H1 (cell line): ENCODE measurements around the gene MAGOH. TPM values are rescaled to one million over a fixed set of nuclear protein-coding genes. Genes with fewer than 3 reads are reported as not detected.

Experiments
- CTCF ChIA-PET: fragments of 300-600 bp; sonication (Branson Sonifier 250); formaldehyde crosslinking; loops from one replicate; lab custom pipeline; 2021; ENCODE audit not compliant: partially characterized antibody; lab: Charles Lee
- POLR2A ChIA-PET: fragments of 300-600 bp; sonication (Branson Sonifier 250); formaldehyde crosslinking; loops from one replicate; lab custom pipeline; 2021; ENCODE audit warnings: inconsistent platforms; ENCODE audit not compliant: partially characterized antibody; lab: Charles Lee
- DNase-seq, 2 experiments: peaks; one replicate each; pipeline versions ENCODE4 v3.0.0 to v3.0.0-alpha.2; 2010 to 2022; ENCODE audit warnings: low spot score in 2 of 2, low read depth in 1 of 2, mixed read lengths in 1 of 2
- FAIRE-seq: peaks from 2 replicates; lab custom pipeline; 2011; peaks lifted over from hg19 to GRCh38; lab: Jason Lieb, UNC
- H2AFZ ChIP-seq: 2 replicates; pipeline ENCODE4 v1.8.1; 2012; ENCODE audit warnings: low read length, inconsistent platforms
- H2AK5ac ChIP-seq: 2 replicates; pipeline ENCODE4 v1.6.1; 2013; ENCODE audit warnings: low read depth, low read length
- H2BK120ac ChIP-seq: replicated peaks from 2 replicates; pipeline ENCODE3; 2013; ENCODE audit warnings: low read depth, low read length, inconsistent platforms
- H2BK12ac ChIP-seq: 2 replicates; pipeline ENCODE4 v1.6.1; 2013; ENCODE audit warnings: low read depth, low read length
- H2BK15ac ChIP-seq: 2 replicates; pipeline ENCODE4 v1.6.1; 2013; ENCODE audit warnings: low read length
- H2BK20ac ChIP-seq: 2 replicates; pipeline ENCODE4 v1.6.1; 2013; ENCODE audit warnings: low read length
- H2BK5ac ChIP-seq: 2 replicates; pipeline ENCODE4 v1.6.1; 2013; ENCODE audit warnings: low read depth, low read length
- H3K14ac ChIP-seq: 2 replicates; pipeline ENCODE4 v1.6.1; 2013; ENCODE audit warnings: inconsistent platforms; ENCODE audit not compliant: insufficient read length
- H3K18ac ChIP-seq: 2 replicates; pipeline ENCODE4 v1.6.1; 2013; ENCODE audit warnings: low read length; ENCODE audit errors: extremely low read depth
- H3K23ac ChIP-seq: 2 replicates; pipeline ENCODE4 v1.6.1; 2013; ENCODE audit warnings: inconsistent platforms; ENCODE audit not compliant: insufficient read length
- H3K23me2 ChIP-seq: 2 replicates; pipeline ENCODE4 v1.6.1; 2013; ENCODE audit warnings: low read depth, low read length
- H3K27ac ChIP-seq: 2 replicates; pipeline ENCODE4 v1.6.1; 2011; ENCODE audit warnings: low read depth, low read length, inconsistent platforms
- H3K27me3 ChIP-seq, 4 experiments: replicated peaks in 1 of 4; 1 replicate in 1 of 4; 2 replicates in 3 of 4; pipeline versions ENCODE4 v1.6.1 to v1.8.1; 2011 to 2013; ENCODE audit warnings: low read length in 3 of 4, mild to moderate bottlenecking in 3 of 4, inconsistent platforms in 2 of 4, mixed read lengths in 2 of 4, moderate library complexity in 1 of 4; ENCODE audit not compliant: control insufficient read depth in 3 of 4, insufficient read depth in 3 of 4; ENCODE audit errors: extremely low read depth in 1 of 4
- H3K36me3 ChIP-seq, 4 experiments: 2 replicates each; pipeline versions ENCODE4 v1.6.1 to v1.8.1; 2011 to 2013; ENCODE audit warnings: mild to moderate bottlenecking in 4 of 4, low read length in 3 of 4, moderate library complexity in 2 of 4, control low read depth in 1 of 4, inconsistent platforms in 1 of 4; ENCODE audit not compliant: insufficient read depth in 4 of 4, control insufficient read depth in 2 of 4
- H3K4ac ChIP-seq: replicated peaks from 2 replicates; pipeline ENCODE3; 2013; ENCODE audit warnings: low read length, low read depth, mixed read lengths, inconsistent platforms; ENCODE audit not compliant: insufficient read length
- H3K4me1 ChIP-seq, 4 experiments: replicated peaks in 1 of 4; 1 replicate in 1 of 4; 2 replicates in 3 of 4; pipeline versions ENCODE4 v1.6.1 to v1.8.1; 2011 to 2013; ENCODE audit warnings: low read length in 3 of 4, inconsistent platforms in 2 of 4, mixed read lengths in 1 of 4; ENCODE audit not compliant: insufficient read depth in 4 of 4, control insufficient read depth in 3 of 4
- H3K4me2 ChIP-seq, 2 experiments: 2 replicates each; pipeline versions ENCODE4 v1.6.1 to v1.8.1; 2011 to 2013; ENCODE audit warnings: low read depth in 2 of 2, low read length in 2 of 2, control low read depth in 1 of 2, inconsistent platforms in 1 of 2, mild to moderate bottlenecking in 1 of 2; ENCODE audit not compliant: insufficient read depth in 1 of 2
- H3K4me3 ChIP-seq, 4 experiments: fragments of 200-600, 300-600 bp in 1 of 4; sonication (generic), shearing (Covaris generic), sonication (Bioruptor Twin) in 1 of 4; 2 replicates each; pipeline versions ENCODE4 v1.5.1 to v1.8.1; 2011 to 2016; ENCODE audit warnings: low read length in 4 of 4, low read depth in 3 of 4, control low read depth in 2 of 4, inconsistent platforms in 2 of 4, mild to moderate bottlenecking in 2 of 4, mixed read lengths in 1 of 4, moderate library complexity in 1 of 4; ENCODE audit not compliant: insufficient read depth in 2 of 4; ENCODE audit errors: extremely low read depth in 1 of 4
- H3K56ac ChIP-seq: replicated peaks from 2 replicates; pipeline ENCODE3; 2013; ENCODE audit warnings: low read depth, mild to moderate bottlenecking, mixed read lengths, low read length, inconsistent platforms; ENCODE audit not compliant: insufficient read length
- H3K79me1 ChIP-seq: 2 replicates; pipeline ENCODE4 v1.6.1; 2013; ENCODE audit warnings: low read depth, low read length, control low read depth
- H3K79me2 ChIP-seq, 2 experiments: 2 replicates each; pipeline versions ENCODE4 v1.6.1 to v1.8.1; 2012 to 2013; ENCODE audit warnings: low read length in 2 of 2, mild to moderate bottlenecking in 2 of 2, inconsistent platforms in 1 of 2; ENCODE audit not compliant: insufficient read depth in 2 of 2, control insufficient read depth in 1 of 2
- H3K9ac ChIP-seq, 4 experiments: replicated peaks in 1 of 4; 1 replicate in 1 of 4; 2 replicates in 3 of 4; pipeline versions ENCODE4 v1.6.1 to v1.8.1; 2011 to 2013; ENCODE audit warnings: low read depth in 3 of 4, low read length in 3 of 4, control low read depth in 2 of 4, mild to moderate bottlenecking in 2 of 4, moderate library complexity in 2 of 4, inconsistent platforms in 1 of 4; ENCODE audit errors: extremely low read depth in 1 of 4
- H3K9me3 ChIP-seq, 2 experiments: 2 replicates each; pipeline versions ENCODE4 v1.6.1 to v1.8.1; 2012 to 2013; ENCODE audit warnings: mild to moderate bottlenecking in 2 of 2, moderate library complexity in 2 of 2, control low read depth in 1 of 2, inconsistent platforms in 1 of 2, low read depth in 1 of 2, low read length in 1 of 2, mixed read lengths in 1 of 2; ENCODE audit not compliant: insufficient read depth in 2 of 2
- H4K20me1 ChIP-seq, 2 experiments: replicated peaks in 1 of 2; 2 replicates each; pipeline versions ENCODE3 to v1.8.1; 2011 to 2013; ENCODE audit warnings: inconsistent platforms in 2 of 2, low read length in 2 of 2, mild to moderate bottlenecking in 1 of 2; ENCODE audit not compliant: insufficient read depth in 2 of 2, control insufficient read depth in 1 of 2
- H4K5ac ChIP-seq: 2 replicates; pipeline ENCODE4 v1.6.1; 2013; ENCODE audit warnings: low read length, low read depth, mixed read lengths, inconsistent platforms; ENCODE audit not compliant: insufficient read length
- H4K8ac ChIP-seq: 2 replicates; pipeline ENCODE4 v1.8.0; 2013; ENCODE audit warnings: mild to moderate bottlenecking, moderate library complexity, low read length, inconsistent platforms; ENCODE audit not compliant: insufficient read depth; ENCODE audit errors: extremely low read depth
- H4K91ac ChIP-seq: replicated peaks from 2 replicates; pipeline ENCODE3; 2013; ENCODE audit warnings: low read length, mixed read lengths, inconsistent platforms; ENCODE audit not compliant: insufficient read length
- BRCA1 ChIP-seq: IDR thresholded peaks from 2 replicates; pipeline ENCODE4 v1.6.1; 2012; ENCODE audit warnings: low read depth, low read length, improper control_type of control experiment
- CBX5 ChIP-seq: fragments of 300-800, 300-1000 bp; sonication (generic); IDR thresholded peaks from 2 replicates; pipeline ENCODE4 v1.7.1; 2016; ENCODE audit warnings: antibody characterized with exemption, low read length, low read depth
- CHD1 ChIP-seq: IDR thresholded peaks from 2 replicates; pipeline ENCODE4 v1.6.1; 2012; ENCODE audit warnings: low read depth, low read length, improper control_type of control experiment
- CTBP2 ChIP-seq: IDR thresholded peaks from 2 replicates; pipeline ENCODE4 v1.7.0; 2011; ENCODE audit warnings: borderline replicate concordance, mild to moderate bottlenecking, moderate library complexity, mixed read lengths, low read length; ENCODE audit not compliant: insufficient read depth, insufficient read length
- FOSL1 ChIP-seq: IDR thresholded peaks from 2 replicates; pipeline ENCODE4 v1.6.1; 2011; ENCODE audit warnings: mild to moderate bottlenecking, low read depth, low read length, moderate library complexity; ENCODE audit not compliant: insufficient read depth
- HDAC6 ChIP-seq: IDR thresholded peaks from one replicate; pipeline ENCODE4 v1.7.1; 2012; ENCODE audit warnings: low read depth, mild to moderate bottlenecking, inconsistent platforms, low read length, moderate library complexity
- NRF1 ChIP-seq: IDR thresholded peaks from 2 replicates; pipeline ENCODE4 v1.6.1; 2011; ENCODE audit warnings: mild to moderate bottlenecking, low read depth, low read length, improper control_type of control experiment
- POU5F1 ChIP-seq: IDR thresholded peaks from 2 replicates; pipeline ENCODE4 v1.6.1; 2011; ENCODE audit warnings: low read depth, mild to moderate bottlenecking, low read length, moderate library complexity
- SP4 ChIP-seq: IDR thresholded peaks from 2 replicates; pipeline ENCODE4 v1.6.1; 2012; ENCODE audit warnings: low read length, inconsistent platforms
- SUZ12 ChIP-seq: fragments of 200-600 bp; sonication (generic); IDR thresholded peaks from 2 replicates; pipeline ENCODE4 v1.6.1; 2012; ENCODE audit warnings: mild to moderate bottlenecking, inconsistent platforms, low read length, moderate library complexity, mixed read lengths
- TBP ChIP-seq: IDR thresholded peaks from 2 replicates; pipeline ENCODE4 v1.6.1; 2011; ENCODE audit warnings: low read depth, low read length, improper control_type of control experiment
- TEAD4 ChIP-seq: IDR thresholded peaks from 2 replicates; pipeline ENCODE4 v1.6.1; 2012; ENCODE audit warnings: low read depth, low read length, inconsistent platforms, mixed read lengths
- WGBS, 2 experiments: shearing (Covaris generic) in 1 of 2; methylation state at CpG; one replicate each; pipeline versions ENCODE4 v1.1.6 to v1.1.7; 2013 to 2015; ENCODE audit warnings: low lambda C conversion rate in 2 of 2, mixed read lengths in 2 of 2, inconsistent platforms in 1 of 2, low coverage in 1 of 2, missing lambda C conversion rate in 1 of 2; ENCODE audit not compliant: insufficient replicate concordance in 2 of 2, insufficient coverage in 1 of 2, insufficient read length in 1 of 2; ENCODE audit errors: extremely low coverage in 1 of 2, missing lambda C conversion rate in 1 of 2; 5-methylcytosine and 5-hydroxymethylcytosine counted together
- polyA plus RNA-seq, 7 experiments: library from polyadenylated mRNA; depleted of rRNA in 3 of 7; stranded (reverse) in 5 of 7; unstranded in 2 of 7; fragments of >200 nt in 5 of 7; fragments of 200-250 nt in 2 of 7; gene quantifications; 1 replicate in 5 of 7; 2 replicates in 1 of 7; 4 replicates in 1 of 7; pipeline versions ENCODE4 v1.2.1 to v1.2.3, GENCODE V29; 2011 to 2013; ENCODE audit warnings: missing spikeins in 2 of 7, mixed read lengths in 2 of 7
- total RNA-seq: library from RNA; stranded (reverse); fragmentation: NEBNext Ultra II Directional; extraction: Animal tissue kit (Norgen Biotek cat#: 25700); gene quantifications from 2 replicates; pipeline ENCODE4 v1.2.1, GENCODE V29; 2021

The MAGOH gene
- total and polyA plus RNA-seq, 2 of the 8 experiments (the other 6 are each of a cell fraction or from before 2014, with no cell fraction given), result 46.9 to 74.3 TPM

GRCh38 chr1:53285546-53285945 is 47.2 kb upstream of the MAGOH start:
- H3K27me3 ChIP-seq, result no peaks in the 10 kb centered on the region
- CTCF ChIA-PET, result interaction anchor here (0.8 to 2.0 kb wide), 4 partner anchors 11 to 377 kb away, joined by 3 to 8 read pairs (median 4); no protein-coding TSS in a partner anchor
- H3K9ac ChIP-seq, result no peak overlapping the region
- POLR2A ChIA-PET, result interaction anchor here (1.1 kb wide), 1 partner anchor 27 kb away, joined by 3 read pairs; no protein-coding TSS in a partner anchor
- no peak overlapping the region for H3K14ac ChIP-seq
- no peak overlapping the region for H3K4me3 ChIP-seq
- H3K4me1 ChIP-seq, result peaks cover 0 to 18% (median 2%) of the 10 kb centered on the region in 4 experiments; a peak in 3 of 7 replicates
- no peak for FAIRE-seq
- no peak overlapping the region for H2AFZ ChIP-seq
- H3K4me2 ChIP-seq, result no peak overlapping the region
- no peak for DNase-seq
- H4K20me1 ChIP-seq, result peaks cover 0 to 7% of the 10 kb centered on the region in 2 experiments
- no peak overlapping the region for H4K5ac ChIP-seq
- H2BK20ac ChIP-seq, result no peak overlapping the region
- H2AK5ac ChIP-seq, result no peak overlapping the region
- no peak overlapping the region for H2BK120ac ChIP-seq
- H3K23me2 ChIP-seq, result no peaks in the 10 kb centered on the region
- no peak overlapping the region for H2BK12ac ChIP-seq
- H4K91ac ChIP-seq, result no peak overlapping the region
- H3K9me3 ChIP-seq, result no peaks in the 10 kb centered on the region
- no peak overlapping the region for H3K4ac ChIP-seq
- H3K36me3 ChIP-seq, result peaks cover 9 to 63% (median 24%) of the 10 kb centered on the region in 4 experiments; a peak in 7 of 8 replicates
- no peak overlapping the region for H3K18ac ChIP-seq
- TF ChIP-seq SUZ12, result no peak
- TF ChIP-seq SP4, result no peak
- no peak for TF ChIP-seq NRF1
- no peak for TF ChIP-seq CTBP2
- no peak for TF ChIP-seq CBX5
- no peak for TF ChIP-seq CHD1
- TF ChIP-seq TBP, result no peak
- no peak for TF ChIP-seq HDAC6
- no peak for TF ChIP-seq TEAD4
- no peak for TF ChIP-seq BRCA1
- no peak for TF ChIP-seq FOSL1
- no peak for TF ChIP-seq POU5F1
- no peak overlapping the region for H3K23ac ChIP-seq
- no peak overlapping the region for H3K56ac ChIP-seq
- H4K8ac ChIP-seq, result no peak overlapping the region
- H3K79me2 ChIP-seq, result no peaks in the 10 kb centered on the region
- H2BK5ac ChIP-seq, result no peak overlapping the region
- no peak overlapping the region for H2BK15ac ChIP-seq
- WGBS, 2 experiments, result 80% methylated on average over 5 of the region's 5 CpGs; no CpG with 5 or more reads in 1 of the 2 experiments
- peaks cover 3% of the 10 kb centered on the region; the same call in 1 of the 2 replicates for H3K79me1 ChIP-seq
- H3K27ac ChIP-seq, result no peak overlapping the region
